Body of pancreas (tissue), 4 donors: ENCODE measurements around the gene GDF2.

Experiments used
- POLR2A ChIP-seq, 3 donors: fragments of 450-650 bp; IDR thresholded peaks; one replicate each; pipeline ENCODE4 v1.6.1; 2016; ENCODE audit warnings: antibody characterized with exemption in 3 of 3, mild to moderate bottlenecking in 2 of 3
- TF ChIP-seq, protein P1 (sequence below), 7 experiments: fragments of 450-650 bp in 4 of 7; fragments of 200-600 bp in 3 of 7; sonication (generic) in 3 of 7; IDR thresholded peaks; one replicate each; pipeline ENCODE4 v1.5.1; 2016 to 2019; ENCODE audit warnings: antibody characterized with exemption in 7 of 7

DNA sequence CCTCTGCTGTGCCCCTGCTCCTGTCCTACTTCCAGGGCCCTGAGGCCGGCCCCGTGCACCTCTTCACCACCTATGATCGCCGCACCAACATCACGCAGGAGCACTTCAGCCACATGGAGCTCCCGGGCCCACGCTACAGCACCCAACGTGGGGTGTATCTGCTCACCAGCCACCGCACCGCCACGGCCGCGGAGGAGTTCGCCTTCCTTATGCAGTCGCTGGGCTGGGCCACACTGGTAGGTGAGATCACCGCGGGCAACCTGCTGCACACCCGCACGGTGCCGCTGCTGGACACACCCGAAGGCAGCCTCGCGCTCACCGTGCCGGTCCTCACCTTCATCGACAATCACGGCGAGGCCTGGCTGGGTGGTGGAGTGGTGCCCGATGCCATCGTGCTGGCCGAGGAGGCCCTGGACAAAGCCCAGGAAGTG is 27.7 kb downstream of the GDF2 start:
- TF ChIP-seq, protein P1, sequence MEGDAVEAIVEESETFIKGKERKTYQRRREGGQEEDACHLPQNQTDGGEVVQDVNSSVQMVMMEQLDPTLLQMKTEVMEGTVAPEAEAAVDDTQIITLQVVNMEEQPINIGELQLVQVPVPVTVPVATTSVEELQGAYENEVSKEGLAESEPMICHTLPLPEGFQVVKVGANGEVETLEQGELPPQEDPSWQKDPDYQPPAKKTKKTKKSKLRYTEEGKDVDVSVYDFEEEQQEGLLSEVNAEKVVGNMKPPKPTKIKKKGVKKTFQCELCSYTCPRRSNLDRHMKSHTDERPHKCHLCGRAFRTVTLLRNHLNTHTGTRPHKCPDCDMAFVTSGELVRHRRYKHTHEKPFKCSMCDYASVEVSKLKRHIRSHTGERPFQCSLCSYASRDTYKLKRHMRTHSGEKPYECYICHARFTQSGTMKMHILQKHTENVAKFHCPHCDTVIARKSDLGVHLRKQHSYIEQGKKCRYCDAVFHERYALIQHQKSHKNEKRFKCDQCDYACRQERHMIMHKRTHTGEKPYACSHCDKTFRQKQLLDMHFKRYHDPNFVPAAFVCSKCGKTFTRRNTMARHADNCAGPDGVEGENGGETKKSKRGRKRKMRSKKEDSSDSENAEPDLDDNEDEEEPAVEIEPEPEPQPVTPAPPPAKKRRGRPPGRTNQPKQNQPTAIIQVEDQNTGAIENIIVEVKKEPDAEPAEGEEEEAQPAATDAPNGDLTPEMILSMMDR (IDR thresholded peaks at IDR 0.05), result no peak
- no peak for TF ChIP-seq POLR2A (IDR thresholded peaks at IDR 0.05)
